Measurements from ENCODE around the gene CPEB2.

- TF ChIP-seq EZH2 (IDR thresholded peaks at IDR 0.05; ENCODE audit: insufficient read depth, poor library complexity, severe bottlenecking) (no peak), EZH2phosphoT487 (IDR thresholded peaks at IDR 0.05; ENCODE audit: insufficient read depth, low read depth) (no peak)
These were observed 923 bp upstream of the CPEB2 start for GRCh38 chr4:15001248-15001868.
